SK-N-SH (cell line): Measurements from ENCODE around the gene MRPL55.

Experiments used
- CTCF ChIP-seq: fragments of 200-600 bp; sonication (generic); IDR thresholded peaks from 2 replicates; pipeline ENCODE4 v1.6.1; 2017; ENCODE audit warnings: antibody characterized with exemption, mild to moderate bottlenecking, moderate library complexity
- POLR2AphosphoS5 ChIP-seq: IDR thresholded peaks from 2 replicates; pipeline ENCODE4 v1.6.1; 2012; ENCODE audit warnings: low read depth, low read length
- RAD21 ChIP-seq: IDR thresholded peaks from 2 replicates; pipeline ENCODE4 v1.6.1; 2012; ENCODE audit warnings: mild to moderate bottlenecking, low read length
- TAF1 ChIP-seq: IDR thresholded peaks from 2 replicates; pipeline ENCODE4 v1.6.1; 2012; ENCODE audit warnings: low read depth, mild to moderate bottlenecking, low read length, moderate library complexity, borderline replicate concordance

GRCh38 chr1:228145463-228146416 is 36.6 kb upstream of the MRPL55 start:
- no peak for TF ChIP-seq POLR2AphosphoS5
- TF ChIP-seq TAF1 = no peak
- no peak for TF ChIP-seq CTCF
- TF ChIP-seq RAD21 = no peak
